GM19452 (cell line): Measurements from ENCODE around the gene ANO3.
"Not testable (repeated sequence)": the region's sequence is repeated elsewhere in the genome, so short reads cannot be mapped to it uniquely, and the experiment has no call there.

Source experiments
- ATAC-seq: cut with Tn5 transposase; IDR thresholded peaks from one replicate; pipeline ENCODE4 v1.9.1; 2021; ENCODE audit not compliant: unreplicated experiment

ANO3 gene

GRCh38 chr11:26618441-26618840 is 286.5 kb downstream of the ANO3 start:
- ATAC-seq = no peak

- no peak for ATAC-seq
Measured at GRCh38 chr11:26620282-26621045, 288.5 kb downstream of the ANO3 start.

- no peak for ATAC-seq
Measured at GRCh38 chr11:26621132-26621531, 289.2 kb downstream of the ANO3 start.

GRCh38 chr11:26622181-26622580 is 290.3 kb downstream of the ANO3 start:
- no peak for ATAC-seq

- ATAC-seq = no peak
Measured at GRCh38 chr11:26623076-26623659, 291.2 kb downstream of the ANO3 start.

GRCh38 chr11:26626346-26626745 is 294.4 kb downstream of the ANO3 start:
- no peak for ATAC-seq

- no peak for ATAC-seq
Measured at GRCh38 chr11:26632691-26633159, 300.8 kb downstream of the ANO3 start.

GRCh38 chr11:26643314-26643713 is 311.4 kb downstream of the ANO3 start:
- not testable (repeated sequence) for ATAC-seq

GRCh38 chr11:26649884-26650283 is 318.0 kb downstream of the ANO3 start:
- ATAC-seq = peak; percentile 80

GRCh38 chr11:26651916-26652315 is 320.0 kb downstream of the ANO3 start:
- ATAC-seq = no peak

- ATAC-seq = no peak
Measured at GRCh38 chr11:26655287-26655686, 323.4 kb downstream of the ANO3 start.

- ATAC-seq = no peak
Measured at GRCh38 chr11:26662916-26663315, 331.0 kb downstream of the ANO3 start.

GRCh38 chr11:26665036-26665435 is 333.1 kb downstream of the ANO3 start:
- ATAC-seq = no peak

- ATAC-seq = no peak
Measured at GRCh38 chr11:26665946-26666345, 334.0 kb downstream of the ANO3 start.

GRCh38 chr11:26675233-26675928 is 343.5 kb downstream of the ANO3 start:
- no peak for ATAC-seq

GRCh38 chr11:26676641-26677040 is 344.7 kb downstream of the ANO3 start:
- ATAC-seq = no peak

- no peak for ATAC-seq
Measured at GRCh38 chr11:26677566-26677965, 345.6 kb downstream of the ANO3 start.

- ATAC-seq = no peak
Measured at GRCh38 chr11:26687351-26687750, 355.4 kb downstream of the ANO3 start.

- ATAC-seq = no peak
Measured at GRCh38 chr11:26688701-26689100, 356.8 kb downstream of the ANO3 start.

GRCh38 chr11:26696330-26696729 is 364.4 kb downstream of the ANO3 start:
- no peak for ATAC-seq

- ATAC-seq = no peak
Measured at GRCh38 chr11:26698224-26698623, 366.3 kb downstream of the ANO3 start.
